GM19099 (cell line): ENCODE data around the gene BIN1.

Experiments
- POLR2A ChIP-seq: IDR thresholded peaks from 3 replicates; pipeline ENCODE4 v1.6.1; 2011; ENCODE audit warnings: low read depth; ENCODE audit not compliant: insufficient read length; ENCODE audit errors: extremely low read depth

BIN1 gene

GRCh38 chr2:127054996-127055785 lies 51.8 kb downstream of the BIN1 start:
- no peak for TF ChIP-seq POLR2A

- no peak for TF ChIP-seq POLR2A
These were observed 52.4 kb downstream of the BIN1 start for GRCh38 chr2:127054604-127054930.

GRCh38 chr2:127053731-127054603 lies 53.0 kb downstream of the BIN1 start:
- no peak for TF ChIP-seq POLR2A

- TF ChIP-seq POLR2A = no peak
These were observed 53.9 kb downstream of the BIN1 start for GRCh38 chr2:127052771-127053691.

- no peak for TF ChIP-seq POLR2A
These were observed 54.7 kb downstream of the BIN1 start for GRCh38 chr2:127052057-127052770.

- no peak for TF ChIP-seq POLR2A
These were observed 55.6 kb downstream of the BIN1 start for GRCh38 chr2:127051116-127052056.

- TF ChIP-seq POLR2A = no peak
These were observed 56.2 kb downstream of the BIN1 start for GRCh38 chr2:127050803-127051115.

GRCh38 chr2:127049927-127050802 lies 56.8 kb downstream of the BIN1 start:
- TF ChIP-seq POLR2A = no peak

GRCh38 chr2:127048969-127049897 lies 57.7 kb downstream of the BIN1 start:
- TF ChIP-seq POLR2A = no peak

- no peak for TF ChIP-seq POLR2A
These were observed 58.4 kb downstream of the BIN1 start for GRCh38 chr2:127048618-127048935.

GRCh38 chr2:127047716-127048617 lies 59.0 kb downstream of the BIN1 start:
- no peak for TF ChIP-seq POLR2A
